ENCODE measurements around the gene PCP2.
A peak's percentile ranks its signal among the peaks of the same experiment; 100 is the strongest.

Gene PCP2

DNA sequence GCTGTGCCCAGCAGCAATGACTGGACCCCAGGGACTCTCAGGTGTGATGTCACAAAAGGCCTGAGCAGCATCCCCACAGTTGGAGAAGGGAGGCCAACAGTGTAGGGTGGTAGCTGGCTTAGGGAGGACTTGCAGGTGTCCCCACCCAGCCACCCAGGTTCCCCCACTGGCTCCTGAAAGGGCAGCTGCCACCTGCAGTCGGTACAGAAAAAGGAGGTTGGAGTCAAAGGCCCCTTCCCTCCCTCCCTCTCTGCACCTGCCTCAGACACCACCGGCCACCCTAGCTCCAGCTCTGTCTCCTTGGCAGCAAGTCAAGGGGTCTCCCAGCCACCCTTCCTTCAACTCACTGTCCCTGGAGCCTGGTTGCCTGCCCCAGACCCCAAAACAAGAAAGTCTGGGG, at the start of gene PCP2:
TSS of gene PCP2 (minus strand) at position 22 of the 400 bp plus-strand sequence. CDS start 262 bp downstream, outside the sequence.
- no peak for DNase-seq

DNA sequence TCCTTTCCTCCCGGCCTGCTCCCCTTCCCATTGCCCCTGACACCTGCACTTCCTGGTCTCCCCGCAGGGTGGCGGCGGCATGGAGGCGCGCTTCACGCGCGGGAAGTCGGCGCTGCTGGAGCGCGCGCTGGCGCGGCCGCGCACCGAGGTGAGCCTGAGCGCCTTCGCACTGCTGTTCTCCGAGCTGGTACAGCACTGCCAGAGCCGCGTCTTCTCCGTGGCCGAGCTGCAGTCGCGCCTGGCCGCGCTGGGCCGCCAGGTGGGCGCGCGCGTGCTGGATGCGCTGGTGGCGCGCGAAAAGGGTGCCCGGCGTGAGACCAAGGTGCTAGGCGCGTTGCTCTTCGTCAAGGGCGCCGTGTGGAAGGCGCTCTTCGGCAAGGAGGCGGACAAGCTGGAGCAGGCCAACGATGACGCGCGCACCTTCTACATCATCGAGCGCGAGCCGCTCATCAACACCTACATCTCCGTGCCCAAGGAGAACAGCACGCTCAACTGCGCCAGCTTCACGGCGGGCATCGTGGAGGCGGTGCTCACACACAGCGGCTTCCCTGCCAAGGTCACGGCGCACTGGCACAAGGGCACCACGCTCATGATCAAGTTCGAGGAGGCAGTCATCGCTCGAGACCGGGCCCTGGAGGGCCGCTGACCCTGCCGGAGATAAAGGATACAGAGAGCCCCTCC, 48.8 kb upstream of the PCP2 start:
- DNase-seq: no peak

DNA sequence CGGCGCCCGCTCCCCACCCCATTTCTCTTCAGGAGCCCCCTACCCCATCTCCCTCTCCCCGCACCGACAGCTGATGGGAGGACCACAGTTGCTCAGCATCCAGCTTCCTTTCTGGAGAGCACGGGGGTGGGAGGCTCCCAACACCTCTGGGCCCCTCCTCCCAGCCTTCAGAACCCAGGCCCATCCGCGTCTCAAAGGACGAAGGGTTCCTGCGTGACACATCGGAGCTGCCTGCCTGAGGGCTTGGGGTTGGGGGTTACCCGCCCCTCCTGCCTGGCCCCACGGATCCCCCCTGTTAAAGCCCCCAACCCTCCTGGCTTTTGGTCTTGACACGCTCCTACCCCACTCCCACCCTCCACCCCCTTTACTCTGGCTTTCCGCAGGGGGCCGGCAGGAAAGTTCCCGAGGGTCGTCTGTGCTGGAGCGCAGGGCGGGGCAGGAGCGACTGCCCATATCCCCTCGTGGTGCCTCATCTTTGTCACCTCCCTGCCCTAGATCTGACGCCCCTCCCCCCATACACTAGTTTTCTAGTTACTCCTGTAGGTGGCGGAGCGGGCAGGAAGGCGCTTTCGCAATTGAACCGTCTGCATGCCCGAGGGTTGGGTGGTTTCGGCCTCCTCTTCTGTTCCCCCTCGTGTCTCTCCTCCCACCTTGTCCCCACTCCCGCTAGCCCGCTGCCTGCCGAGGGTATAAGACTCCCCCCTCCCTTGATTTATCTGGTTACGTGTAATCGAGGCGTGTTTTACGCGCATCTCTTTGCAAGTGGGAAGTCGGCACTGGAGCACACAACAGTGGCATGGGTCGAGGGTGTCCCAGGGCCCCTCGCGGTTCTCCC, 48.0 kb upstream of the PCP2 start:
- DNase-seq: peak; percentile 34 to 39

DNA sequence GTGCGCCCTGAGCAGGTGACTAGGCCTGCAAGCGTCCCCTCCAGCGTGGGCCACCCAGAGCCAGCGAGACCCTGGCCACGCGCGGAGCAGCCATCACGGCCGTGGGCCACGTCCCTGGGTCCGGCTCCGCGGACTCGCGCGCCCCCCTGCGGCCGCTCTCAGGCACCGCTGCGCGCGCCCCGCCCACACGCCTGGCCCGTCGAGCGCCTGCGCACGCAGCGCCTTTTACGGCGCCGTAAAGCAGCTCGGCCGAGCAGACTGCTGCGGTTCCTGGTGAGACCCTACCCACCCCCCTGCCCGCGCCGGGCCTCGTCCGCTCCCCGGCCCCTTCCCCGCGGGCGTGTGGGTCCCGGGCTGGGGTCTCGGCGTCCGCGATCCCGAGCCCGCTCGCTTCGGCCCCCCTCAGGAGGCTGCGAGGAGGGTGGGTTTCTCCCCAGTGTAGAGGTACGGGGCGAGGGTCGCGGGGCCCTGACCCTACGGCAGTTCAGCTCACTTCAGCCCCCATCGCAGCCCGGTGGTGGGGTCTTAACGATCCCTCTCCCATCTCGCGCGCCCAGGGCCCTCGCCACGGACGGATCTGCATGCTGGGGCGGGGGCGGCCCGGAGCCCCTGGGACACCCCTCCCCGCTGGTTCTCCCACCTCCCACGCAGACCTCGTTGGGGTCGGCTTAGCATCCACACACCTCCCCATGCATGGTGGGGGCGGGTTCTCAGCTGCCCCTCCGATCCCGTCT, 47.3 kb upstream of the PCP2 start, which contains the start of gene TRAPPC5:
TSS of gene TRAPPC5 (plus strand) at position 228 of the 734 bp plus-strand sequence. CDS start 1,421 bp downstream, outside the sequence.
- DNase-seq: peak; percentile 49 to 88

DNA sequence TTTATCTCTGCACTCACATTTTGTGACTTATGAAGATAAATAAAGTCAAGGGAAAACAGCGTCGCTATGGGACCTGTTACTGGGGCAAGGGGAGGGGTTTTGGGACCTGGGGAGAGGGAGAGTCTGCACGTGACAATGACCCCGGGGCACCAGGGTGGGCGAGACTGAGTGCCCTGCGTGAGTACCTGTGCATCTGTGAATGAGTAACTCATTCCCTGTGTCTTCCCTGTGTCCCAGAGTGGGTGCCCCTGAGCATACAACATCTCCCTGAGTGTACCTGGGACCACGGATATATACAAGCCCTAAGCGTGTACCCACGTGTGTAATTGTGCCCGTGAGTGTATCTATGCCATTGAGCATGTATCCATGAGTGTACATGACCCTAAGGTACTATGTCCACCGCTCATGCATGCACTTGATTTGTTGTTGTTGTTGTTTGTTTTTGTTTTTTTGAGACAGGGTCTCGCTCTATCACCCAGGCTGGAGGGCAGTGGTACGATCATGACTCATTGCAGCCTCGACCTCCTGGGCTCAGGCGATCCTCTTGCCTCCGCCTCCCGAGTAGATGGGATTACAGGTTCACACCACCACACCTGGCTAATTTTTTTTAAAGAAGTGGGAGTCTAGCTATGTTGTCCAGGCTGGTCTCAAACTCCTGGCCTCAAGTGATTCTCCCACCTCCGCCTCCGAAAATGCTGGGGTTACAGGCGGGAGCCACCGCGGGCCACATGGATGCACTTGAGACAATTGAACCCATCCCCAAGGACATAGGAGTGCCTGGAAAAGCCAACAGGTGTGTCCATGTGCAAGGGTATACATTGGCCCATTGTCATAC, 46.5 kb upstream of the PCP2 start:
- DNase-seq: no peak

DNA sequence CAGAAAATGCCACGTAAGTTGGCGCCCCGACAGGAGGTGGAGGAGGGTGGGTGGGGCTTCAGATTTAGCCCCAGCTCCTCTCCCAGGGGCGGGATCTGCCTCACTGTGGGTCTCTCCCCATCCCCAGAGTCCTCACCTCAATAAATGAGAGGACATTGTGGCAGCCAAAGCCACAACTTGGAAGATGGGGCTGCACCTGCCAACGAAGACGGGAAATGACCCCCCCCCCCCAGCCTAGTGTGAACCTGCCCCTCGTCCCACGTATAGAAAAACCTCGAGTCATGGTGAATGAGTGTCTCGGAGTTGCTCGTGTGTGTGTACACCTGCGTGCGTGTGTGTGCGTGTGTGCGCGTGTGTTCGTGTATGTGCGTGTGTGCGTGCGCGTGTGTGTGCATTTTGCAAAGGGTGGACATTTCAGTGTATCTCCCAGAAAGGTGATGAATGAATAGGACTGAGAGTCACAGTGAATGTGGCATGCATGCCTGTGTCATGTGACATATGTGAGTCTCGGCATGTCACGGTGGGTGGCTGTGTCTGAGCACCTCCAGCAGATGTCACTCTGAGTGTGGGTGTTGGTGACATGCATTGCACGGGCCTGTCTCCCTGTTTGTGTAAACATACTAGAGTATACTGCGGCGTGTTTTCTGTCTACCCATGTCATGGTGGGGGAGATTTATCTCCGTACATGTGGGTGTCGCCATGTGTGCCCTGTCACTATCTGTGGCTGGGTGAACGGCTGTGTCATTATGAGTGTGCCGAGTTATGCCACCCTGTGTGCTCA, 45.6 kb upstream of the PCP2 start:
- DNase-seq: peak; percentile 66 to 89

DNA sequence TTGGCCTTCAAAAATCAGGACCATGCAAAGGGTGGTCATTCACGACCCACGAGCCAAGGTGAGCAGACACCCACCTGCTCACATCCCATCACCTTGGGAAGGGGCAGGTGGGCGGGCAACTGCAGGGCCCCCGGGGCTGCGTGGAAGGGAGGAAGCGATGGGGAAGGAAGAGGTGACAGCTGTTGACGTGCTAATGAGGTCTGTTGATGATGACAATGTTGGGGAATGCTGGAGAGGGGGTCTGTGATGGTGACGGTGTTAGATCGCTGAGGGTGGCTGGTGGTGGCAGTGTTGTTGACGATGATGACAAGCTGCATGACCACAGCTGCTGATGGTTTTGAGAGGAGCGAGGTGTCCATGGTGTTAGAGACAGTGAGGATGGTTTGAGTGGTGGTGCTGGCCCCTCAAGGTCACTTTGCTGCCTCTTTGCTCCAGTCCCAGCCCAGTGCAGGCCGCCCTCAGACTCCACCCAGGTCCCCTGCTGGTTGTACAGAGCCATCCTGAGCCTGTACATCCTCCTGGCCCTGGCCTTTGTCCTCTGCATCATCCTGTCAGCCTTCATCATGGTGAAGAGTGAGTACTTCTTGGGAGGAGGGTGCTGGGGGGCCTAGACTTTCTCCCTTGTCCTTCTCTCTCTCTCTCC, 44.3 kb upstream of the PCP2 start:
- DNase-seq: no peak

DNA sequence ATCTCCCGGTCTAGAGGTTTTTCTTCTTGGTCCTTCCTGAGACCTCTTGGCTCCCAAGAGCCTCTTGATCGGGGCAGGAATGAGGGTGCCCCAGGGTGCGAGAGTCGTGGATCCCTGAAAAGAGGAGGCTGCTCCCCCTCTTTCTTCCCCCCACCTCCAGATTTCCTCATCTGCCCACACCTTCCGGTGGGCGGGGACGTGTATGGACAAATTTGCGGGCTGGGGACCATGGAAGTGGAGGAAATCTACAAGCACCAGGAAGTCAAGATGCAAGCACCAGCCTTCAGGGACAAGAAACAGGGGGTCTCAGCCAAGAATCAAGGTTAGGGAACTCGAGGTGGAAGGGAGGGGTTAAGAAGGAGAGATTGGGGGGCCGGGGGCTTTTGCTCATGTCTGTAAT, 43.3 kb upstream of the PCP2 start, which contains the start of gene MCEMP1:
TSS of gene MCEMP1 (plus strand) at position 237 of the 400 bp plus-strand sequence. CDS start at position 268, 31 bp downstream.
- no peak for DNase-seq

DNA sequence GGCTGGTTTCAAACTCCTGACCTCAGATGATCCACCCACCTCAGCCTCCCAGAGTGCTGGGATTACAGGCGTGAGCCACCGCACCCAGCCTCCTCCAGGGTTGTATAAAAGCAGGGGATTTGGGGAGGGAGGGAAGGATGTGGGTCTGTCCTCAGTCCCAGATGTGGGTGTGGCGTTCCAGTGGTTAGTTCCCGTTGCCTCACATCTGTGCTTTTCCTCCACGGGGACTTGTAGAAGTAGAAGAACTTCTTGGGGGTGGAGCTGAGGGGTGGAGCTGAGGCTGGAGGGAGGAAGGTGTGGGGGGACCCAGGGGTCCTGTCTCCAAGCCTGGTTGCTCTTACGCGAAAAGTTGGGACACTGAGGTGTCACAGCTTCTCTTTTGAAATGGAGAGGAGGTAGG, 42.9 kb upstream of the PCP2 start:
- no peak for DNase-seq

DNA sequence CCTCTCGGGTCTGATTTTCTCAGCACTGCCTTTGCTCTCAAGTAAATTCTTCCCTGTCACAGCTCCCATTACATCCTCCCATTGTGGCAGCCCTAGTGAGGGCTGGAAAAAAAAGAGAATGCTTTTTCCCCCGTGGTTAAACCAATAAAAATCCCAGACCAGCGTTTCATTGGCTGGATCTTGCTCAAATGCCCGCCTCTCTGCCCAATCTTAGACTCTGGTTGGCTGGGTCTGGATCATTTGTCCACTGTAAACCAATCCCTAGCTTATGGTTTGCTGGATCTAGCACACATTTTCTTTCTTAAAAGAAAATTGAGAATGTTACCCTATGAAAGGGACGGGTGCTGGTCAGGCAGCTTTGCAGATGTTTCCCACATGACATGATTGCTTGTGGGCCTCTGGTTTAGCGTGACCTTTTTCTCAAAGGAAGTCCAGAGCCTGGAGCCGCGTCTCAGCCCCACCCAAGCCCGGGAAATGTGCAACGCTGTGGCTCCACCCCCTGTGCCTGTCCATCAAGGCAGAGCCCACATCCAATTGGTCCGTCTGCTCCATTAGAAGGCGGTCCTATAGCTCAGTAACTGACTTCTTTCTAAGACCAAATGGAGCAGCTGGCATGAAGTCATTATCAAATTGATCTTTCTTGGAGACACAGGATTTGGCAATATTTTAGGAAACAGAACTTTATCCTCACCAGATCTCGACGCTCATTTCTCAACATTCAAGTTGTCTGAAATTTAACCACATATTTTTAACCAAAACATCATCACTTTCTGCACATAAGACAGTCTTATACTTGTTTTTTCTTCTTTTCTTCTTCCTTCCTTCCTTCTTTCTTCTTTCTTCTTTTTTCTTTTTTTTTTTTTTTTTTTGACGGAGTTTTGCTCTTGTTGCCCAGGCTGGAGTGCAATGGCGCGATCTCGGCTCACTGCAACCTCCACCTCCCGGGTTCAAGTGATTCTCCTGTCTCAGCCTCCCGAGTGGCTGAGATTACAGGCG, 40.8 kb upstream of the PCP2 start:
- peak; percentile 63 to 85 for DNase-seq

DNA sequence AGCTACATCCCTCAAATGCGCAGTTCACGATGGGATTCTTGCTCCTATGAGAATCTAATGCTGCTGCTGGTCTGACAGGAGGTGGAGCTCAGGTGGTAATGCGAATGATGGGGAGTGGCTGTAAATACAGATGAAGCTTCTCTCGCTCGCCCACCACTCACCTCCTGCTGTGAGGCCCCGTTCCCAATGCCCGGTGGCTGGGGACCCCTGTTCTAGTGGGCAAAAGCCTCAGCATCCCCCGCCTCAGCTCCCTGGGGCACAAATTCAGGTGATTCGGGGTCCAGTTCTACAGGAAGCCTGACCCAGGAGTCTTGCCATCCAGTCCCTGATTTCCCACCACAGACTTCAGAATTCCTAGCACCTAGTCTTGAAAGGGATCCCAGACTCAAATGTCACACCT, 39.0 kb upstream of the PCP2 start:
- DNase-seq: no peak

DNA sequence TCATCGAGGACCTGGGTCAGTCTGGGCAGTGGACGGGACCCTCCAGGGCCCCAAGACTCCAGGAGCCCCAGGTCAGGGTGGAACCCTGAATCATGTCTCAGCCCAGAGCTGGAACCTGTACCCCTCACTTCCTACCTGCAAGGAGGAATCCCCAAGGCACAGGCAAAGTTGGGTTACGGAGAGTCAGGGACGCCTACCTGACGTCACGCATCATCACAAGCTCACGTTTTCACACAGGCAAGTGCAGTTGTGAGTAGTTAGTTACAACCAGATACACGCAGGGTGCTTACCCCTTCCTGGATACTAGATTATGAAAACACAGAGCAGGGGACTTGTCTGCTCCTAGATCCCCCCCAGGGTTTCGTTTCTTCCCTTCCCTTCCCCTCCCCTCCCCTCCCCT, 37.3 kb upstream of the PCP2 start:
- DNase-seq: no peak

DNA sequence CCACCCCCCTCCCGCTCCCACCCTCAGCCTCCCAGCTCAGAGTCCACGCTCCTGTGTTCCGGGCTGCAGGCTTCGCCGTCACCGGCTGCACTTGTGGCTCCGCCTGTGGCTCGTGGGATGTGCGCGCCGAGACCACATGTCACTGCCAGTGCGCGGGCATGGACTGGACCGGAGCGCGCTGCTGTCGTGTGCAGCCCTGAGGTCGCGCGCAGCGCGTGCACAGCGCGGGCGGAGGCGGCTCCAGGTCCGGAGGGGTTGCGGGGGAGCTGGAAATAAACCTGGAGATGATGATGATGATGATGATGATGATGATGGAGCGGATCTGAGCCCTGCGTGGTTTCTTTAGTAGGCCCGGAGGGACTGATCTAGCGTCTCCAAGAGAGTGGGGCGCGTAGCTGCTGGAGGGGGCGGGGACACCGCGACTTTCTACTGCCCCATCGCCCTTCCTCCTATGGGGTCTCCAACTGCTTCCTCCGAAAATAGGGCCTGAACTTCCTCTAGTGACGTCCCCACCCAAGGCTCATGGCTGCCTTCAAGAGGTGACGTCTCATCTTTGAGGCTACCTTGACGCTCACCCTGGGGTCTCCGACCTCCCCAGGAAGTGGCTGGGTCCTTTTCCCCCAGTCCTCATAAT, 36.7 kb upstream of the PCP2 start:
- DNase-seq: peak in 1 of 2 experiments; percentile 44

DNA sequence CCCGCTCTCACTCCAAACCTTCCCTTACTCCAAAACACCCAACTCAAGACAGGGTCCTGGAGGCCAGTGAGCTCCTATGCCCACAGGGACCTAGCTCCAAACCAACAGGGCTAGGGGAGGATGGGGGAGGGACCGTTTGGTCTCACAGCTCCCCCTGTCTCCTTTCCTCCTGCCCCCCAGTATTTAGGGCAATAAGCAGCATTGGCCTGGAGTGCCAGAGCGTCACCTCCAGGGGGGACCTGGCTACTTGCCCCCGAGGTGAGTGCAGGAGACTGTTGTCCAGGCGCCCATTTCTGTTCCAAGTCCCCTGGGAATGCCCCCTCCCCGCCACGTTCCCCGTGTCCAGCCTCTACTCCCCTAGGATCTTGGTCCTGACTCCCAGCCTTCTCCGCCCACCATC, 36.1 kb upstream of the PCP2 start:
- DNase-seq: no peak

DNA sequence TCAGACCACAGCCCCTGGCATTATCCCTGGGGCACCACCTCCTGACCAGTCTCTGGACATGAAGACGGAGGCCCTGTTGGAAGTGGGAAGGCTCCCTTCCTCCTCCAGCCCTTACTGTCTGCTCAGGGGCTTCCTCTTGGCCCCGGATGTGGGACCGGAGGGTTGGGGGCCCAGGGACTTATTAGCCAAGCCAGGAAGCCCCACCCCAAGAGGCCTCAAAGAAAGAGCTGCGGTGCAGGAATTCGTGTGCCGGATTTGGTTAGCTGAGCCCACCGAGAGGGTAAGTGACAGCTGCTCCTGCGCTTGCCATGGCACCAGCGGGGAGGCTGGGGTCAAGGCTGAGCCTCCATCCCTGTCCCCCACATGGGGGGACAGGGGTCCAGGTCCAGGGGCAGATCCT, 35.3 kb upstream of the PCP2 start, which contains the start of gene RETN:
TSS of gene RETN (plus strand) at position 208 of the 400 bp plus-strand sequence. CDS start 278 bp downstream, outside the sequence.
- no peak for DNase-seq

DNA sequence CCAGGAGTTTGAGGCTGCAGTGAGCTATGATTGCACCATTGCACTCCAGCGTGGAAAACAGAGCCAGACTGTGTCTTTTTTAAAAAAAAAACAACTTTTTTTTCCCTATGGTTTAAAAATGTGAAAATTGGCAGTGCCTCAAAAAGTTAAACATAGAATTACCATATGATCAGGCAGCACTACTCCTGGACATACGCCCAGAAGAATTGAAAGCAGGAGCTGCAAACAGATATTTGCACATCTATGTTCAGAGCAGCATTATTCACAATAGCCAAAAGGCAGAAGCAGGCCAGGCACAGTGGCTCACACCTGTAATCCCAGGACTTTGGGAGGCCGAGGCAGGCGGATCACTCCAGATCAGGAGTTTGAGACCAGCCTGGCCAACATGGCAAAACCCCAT, 31.6 kb upstream of the PCP2 start:
- no peak for DNase-seq

DNA sequence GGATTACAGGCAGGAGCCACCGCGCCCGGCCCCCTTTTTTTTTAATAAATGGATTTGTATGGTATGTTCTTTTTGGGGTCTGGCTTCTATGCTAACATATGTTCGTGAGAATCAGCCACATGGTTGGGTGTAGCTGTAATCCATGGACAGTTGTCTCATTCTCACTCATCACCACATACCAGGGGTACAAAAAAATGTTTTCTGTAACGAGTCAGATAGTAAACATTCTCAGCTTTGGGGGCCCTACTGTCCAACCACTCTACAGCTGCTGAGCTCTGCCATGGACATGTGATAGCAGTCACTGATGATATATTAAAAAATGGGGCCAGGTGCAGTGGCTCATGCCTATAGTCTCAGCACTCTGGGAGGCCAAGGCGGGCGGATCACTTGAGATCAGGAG, 30.2 kb upstream of the PCP2 start:
- no peak for DNase-seq

DNA sequence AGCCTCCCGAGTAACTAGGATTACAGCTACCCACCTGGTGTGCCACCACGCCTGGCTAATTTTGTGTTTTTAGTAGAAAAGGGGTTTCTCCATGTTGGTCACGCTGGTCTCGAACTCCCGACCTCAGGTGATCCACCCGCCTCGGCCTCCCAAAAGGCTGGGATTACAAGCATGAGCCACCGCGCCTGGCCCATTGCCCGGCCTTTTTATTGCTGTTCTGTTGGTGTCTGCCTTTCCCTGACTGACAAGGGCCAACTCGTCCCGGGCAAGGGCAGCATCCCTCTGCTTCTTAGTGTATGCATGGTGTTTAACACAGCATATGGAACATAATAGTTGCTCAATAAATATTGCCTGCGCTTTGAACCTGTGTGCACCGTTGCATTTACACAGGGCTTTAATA, 29.1 kb upstream of the PCP2 start:
- no peak for DNase-seq

All from NCI-H524 (cell line).